ENCODE data around the gene EHMT2.

EHMT2 gene

DNA sequence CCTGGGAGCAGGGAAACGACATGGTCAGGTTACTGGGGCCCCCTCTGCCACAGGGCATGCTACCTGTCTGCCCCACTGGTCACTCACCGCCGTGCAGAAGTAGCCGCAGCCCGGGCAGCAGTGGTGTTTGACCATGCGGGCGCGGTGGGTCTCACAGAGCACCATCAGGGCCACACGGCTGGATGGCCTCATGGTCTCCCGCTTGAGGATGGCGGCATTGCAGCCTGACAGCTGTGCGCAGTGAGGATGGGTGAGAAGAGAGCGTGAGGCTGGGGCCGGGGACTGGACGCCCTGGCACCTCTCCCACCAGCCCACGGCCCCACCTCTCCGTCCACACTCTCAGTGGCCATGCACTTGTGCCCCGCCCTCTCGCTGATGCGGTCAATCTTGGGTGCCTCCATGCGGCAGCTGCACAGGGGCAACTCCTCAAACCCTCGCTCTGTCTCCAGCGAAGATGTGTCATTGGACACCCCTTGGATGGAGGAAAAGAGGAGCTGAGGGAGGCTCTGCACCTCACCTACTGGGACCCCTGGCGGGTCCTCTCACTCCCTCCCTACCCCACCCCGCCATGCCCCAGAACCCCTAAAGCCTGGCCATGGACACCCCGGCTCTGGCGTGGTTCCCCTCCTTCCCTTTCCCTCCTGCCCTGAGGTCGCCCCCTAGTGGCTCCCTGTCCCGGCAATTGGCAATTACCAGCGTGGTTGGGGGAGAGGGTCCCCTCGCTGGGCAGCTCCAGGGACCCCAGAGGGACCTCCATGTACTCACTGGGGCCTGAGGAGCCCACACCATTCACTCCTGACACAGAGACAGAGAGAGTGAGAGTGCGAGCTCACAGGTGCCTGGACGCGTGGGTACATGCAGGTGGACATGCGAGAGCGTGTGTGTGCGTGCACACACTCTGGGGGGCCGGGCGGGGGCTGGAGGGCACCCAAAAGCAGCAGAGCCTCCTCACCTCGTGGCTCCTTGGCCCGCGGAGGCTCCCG is 8.9 kb downstream of the EHMT2 start:
- DNase-seq, result peak; percentile 53

GRCh38 chr6:31887173-31888007 is 10.1 kb downstream of the EHMT2 start:
- no peak for DNase-seq

GRCh38 chr6:31886541-31886991 is 10.9 kb downstream of the EHMT2 start:
- DNase-seq, result no peak

DNA sequence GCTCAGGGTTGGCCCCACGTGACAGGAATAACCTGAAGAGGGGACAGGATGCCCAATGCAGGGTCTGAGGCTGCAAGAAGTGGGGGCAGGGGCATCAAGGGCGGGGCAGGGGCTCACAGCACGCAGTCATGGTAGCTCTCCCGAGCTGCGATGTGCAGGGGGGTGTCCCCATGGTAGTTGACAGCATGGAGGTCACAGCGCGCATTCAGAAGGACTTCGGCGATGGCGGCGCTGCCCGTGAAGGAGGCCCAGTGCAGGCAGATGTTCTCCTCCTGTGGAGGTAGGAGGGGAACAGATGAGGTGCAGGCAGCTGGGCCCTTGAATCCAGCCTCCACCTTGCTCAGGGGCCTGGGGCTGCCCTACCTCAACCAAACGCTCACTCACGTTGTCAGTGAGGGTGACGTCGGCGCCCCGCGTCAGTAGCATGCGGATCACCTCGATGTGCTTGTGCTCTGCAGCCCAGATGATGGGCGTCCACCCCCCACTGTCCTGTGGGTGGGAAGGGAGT is 12.9 kb downstream of the EHMT2 start:
- no peak for DNase-seq

DNA sequence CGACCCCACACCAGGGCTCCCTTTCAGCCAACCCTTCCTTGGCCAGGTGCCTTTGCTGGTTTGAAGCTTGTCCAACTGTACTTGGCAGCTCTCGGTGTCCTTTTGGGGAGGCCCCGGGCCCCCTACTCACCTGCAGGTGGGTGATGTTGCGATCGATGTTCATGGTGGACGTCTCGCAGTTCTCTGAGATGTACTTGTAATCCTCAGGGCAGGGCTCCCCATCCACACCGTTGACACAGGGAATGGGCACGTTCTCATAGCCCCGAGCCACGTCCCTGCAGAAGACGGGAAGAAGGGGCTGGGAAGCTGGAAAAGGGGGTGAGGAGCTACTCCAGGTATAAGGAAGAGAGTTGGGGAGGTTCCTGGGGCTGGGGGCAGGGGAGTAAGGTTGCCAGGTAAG is 13.8 kb downstream of the EHMT2 start:
- no peak for DNase-seq

GRCh38 chr6:31882344-31882743 is 15.2 kb downstream of the EHMT2 start:
- no peak for DNase-seq

- no peak for DNase-seq
These were observed 16.2 kb downstream of the EHMT2 start for GRCh38 chr6:31881136-31881859.

DNA sequence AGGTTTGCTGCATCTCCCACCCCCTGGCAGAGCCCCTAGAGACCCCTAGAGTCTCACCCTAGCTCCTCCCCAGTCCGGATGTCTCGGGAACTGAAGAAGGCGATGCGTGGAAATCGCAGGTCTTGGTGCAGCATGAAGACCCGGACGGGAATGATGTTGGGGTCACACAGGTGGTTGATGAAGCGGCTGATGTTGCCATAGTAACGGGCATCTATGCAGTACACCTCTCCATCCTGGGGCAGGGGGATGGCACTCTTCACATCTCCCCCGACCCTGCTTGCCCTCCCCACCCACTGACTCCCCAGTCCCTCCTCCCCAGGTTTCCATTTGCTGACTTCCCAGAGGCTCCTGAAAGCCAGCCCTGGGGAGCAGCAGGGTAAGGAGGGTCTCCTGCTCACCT is 16.9 kb downstream of the EHMT2 start:
- no peak for DNase-seq

DNA sequence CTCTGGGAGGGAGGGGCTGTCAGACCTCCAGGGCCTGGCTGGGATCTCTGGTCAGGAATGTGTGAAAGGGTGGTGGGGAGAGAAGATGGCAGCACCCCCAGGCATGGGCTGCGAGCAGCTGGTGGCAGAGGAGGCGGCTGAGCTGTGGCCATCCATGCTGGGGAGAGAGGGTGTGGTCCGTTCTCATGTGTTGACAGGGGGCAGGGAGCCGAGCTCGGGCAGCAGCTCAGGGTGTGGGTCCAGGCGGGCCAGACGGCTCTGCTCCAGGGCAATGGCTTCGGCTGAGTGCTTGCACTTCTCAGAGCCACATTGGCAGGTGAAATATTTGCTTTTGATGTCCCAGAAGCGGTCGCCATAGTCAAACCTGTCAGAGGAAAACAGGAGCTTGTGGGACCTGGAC is 17.6 kb downstream of the EHMT2 start:
- no peak for DNase-seq

DNA sequence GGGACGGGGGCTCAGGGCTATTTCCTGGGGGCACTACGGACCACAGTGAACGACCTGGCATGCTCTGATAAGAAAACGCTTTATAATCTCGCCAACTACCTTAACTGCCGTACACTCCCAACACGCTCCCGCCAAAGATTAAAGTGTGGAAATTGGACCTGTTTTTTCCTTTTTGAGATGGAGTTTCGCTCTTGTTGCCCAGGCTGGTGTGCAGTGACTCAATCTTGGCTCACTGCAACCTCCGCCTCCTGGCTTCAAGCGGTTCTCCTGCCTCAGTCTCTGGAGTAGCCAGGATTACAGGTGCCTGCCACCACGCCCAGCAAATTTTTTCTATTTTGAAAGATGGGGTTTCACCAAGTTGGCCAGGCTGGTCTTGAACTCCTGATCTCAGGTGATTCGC is 18.4 kb downstream of the EHMT2 start:
- no peak for DNase-seq

GRCh38 chr6:31878726-31879125 is 18.8 kb downstream of the EHMT2 start, which contains the start of gene SLC44A4:
TSS of gene SLC44A4 (minus strand) at chr6:31878997. CDS start at chr6:31878980, 17 bp downstream.
- DNase-seq, result no peak

DNA sequence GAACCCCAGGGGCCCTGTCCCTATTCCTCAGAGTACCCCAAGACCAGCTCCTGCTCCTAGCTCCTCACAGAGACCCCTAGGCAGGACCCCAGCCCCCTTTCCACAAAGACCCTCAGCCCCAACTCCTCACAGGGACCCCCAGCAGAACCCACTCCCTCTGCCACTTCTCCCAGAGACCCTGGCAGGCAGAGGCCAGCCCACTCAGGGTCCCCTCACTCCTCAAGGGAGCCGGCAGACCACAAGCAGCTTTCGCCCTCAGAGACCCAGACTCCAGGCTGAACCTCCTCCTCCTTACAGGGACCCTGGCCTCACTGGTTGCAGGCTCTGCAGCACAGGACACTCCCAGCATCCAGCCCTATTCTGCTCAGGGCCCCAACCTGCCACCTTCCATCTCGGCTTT is 19.3 kb downstream of the EHMT2 start:
- DNase-seq, result no peak

GRCh38 chr6:31877651-31878161 is 19.8 kb downstream of the EHMT2 start:
- DNase-seq, result no peak

DNA sequence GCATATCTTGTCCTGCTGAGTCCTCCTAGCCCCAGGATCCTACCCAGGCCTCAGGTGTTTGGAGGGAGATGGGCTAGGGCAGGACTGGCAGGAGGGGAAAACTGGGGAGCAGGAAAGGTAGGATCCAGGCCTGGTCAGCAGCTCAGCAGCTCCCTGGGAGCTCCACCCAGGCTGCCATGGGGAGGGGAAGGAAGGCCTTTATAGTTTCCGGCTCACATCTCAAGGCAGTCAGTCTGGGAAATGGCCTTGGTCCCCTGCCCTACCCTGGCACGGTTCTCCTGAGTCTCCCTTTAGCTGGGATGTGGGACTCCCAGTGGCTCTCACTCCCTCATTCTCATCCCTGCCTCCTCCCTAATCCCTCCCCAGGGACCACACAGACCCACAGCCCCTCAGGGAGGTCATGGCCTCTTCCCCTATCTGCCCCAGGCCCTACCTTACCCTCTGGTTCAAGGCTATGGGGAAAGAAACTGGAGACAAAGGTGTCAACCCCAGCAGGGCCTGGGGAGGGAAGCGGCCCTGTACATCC is 20.3 kb downstream of the EHMT2 start:
- DNase-seq, result no peak

GRCh38 chr6:31876357-31876756 is 21.1 kb downstream of the EHMT2 start:
- no peak for DNase-seq

- DNase-seq, result no peak
These were observed 21.6 kb downstream of the EHMT2 start for GRCh38 chr6:31875877-31876276.

DNA sequence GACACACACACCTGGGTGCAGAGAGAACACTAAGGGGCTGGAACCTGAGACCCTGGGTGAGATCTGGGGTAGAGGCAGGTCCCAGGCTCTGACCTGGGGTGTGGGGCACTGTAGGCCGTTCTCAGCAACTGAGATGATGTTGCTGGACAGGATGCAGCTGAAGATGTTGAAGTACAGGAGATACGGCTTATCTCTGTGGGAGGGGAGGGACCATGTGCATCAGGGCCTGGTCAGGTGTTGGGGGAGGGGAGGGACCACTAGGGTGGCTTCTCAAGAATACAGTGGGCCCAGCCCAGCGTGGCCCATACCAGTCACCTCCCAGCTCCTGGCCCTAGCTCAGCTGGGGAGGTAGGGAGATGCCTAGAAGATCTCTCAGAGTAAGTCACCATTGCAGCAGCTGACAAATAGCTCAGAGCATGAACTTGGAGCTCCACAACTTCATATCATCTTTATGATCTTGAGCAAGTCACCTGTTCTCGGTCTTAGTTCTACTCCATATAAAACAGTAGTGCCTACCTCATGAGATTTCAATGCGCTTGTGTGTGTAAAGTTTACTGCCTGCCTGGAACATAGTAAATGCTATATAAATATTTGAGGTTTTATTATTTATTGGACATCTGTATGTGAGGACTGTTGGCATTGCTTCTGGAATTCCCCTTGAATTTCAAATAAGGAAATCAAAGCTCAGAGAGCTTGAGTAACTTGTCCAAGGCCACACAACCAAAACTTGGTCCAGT is 22.5 kb downstream of the EHMT2 start:
- DNase-seq, result no peak

- no peak for DNase-seq
These were observed 23.3 kb downstream of the EHMT2 start for GRCh38 chr6:31874084-31874670.

- DNase-seq, result no peak
These were observed 26.3 kb downstream of the EHMT2 start for GRCh38 chr6:31871046-31871659.

- DNase-seq, result no peak
These were observed 27.0 kb downstream of the EHMT2 start for GRCh38 chr6:31870385-31870921.

Data from effector CD4-positive, alpha-beta T cell (primary cell).